Aortic smooth muscle cell (primary cell): ENCODE data around the gene KCNMB4. TPM values are rescaled to one million over a fixed set of nuclear protein-coding genes. Genes with fewer than 3 reads are reported as not detected.

Source experiments
- total RNA-seq: library from RNA; depleted of rRNA; stranded (reverse); fragments of >200 nt; gene quantifications from 2 replicates; pipeline ENCODE4 v1.2.3, GENCODE V29; 2014

Gene KCNMB4, protein sequence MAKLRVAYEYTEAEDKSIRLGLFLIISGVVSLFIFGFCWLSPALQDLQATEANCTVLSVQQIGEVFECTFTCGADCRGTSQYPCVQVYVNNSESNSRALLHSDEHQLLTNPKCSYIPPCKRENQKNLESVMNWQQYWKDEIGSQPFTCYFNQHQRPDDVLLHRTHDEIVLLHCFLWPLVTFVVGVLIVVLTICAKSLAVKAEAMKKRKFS
- 0.26 and 0.56 TPM in 2 replicates for total RNA-seq

DNA sequence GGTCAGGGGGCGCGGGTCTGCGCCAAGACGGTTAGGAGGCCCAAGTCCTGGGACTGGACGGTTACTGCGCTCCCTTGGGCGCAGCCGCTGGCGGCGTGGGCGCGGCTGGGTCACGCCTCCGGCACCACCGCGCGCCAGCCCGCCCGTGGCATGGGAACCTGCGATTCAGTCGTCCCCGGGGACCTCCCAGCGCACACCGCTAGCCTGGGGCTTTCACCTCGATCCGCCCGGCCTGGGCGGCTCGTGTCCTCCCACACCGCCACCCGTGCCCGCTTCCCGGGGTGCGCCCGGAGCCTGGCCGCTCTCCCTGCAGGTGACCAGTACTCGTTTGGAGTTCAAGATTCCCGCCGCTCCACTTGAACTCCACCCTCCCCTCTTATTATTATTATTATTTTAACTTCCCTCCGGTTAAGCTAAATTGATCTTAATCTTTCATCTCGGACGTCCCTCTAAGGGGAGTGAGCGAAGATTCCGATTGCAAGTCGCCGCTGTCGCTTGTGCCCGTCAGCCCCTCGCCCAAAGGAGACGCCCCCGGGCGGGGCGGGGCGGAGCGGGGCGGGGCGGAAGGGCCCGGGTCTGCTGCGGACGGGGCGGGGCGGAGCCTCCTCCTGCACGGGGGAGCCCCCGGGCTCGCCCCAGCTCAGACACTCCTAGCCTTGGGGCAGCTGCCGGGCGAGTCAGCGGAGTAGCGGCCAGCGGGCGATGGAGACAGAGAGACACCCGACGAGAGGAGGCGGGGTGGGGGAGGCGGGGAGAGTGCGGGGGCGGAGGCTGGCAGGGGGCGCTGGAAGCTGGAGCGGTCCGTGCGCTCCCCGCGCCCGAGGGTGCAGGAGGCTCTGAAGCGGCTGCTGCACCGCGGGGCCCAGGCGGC, at the start of gene KCNMB4:
Gene KCNMB4 (plus strand): TSS at position 643 of the 871 bp plus-strand sequence. CDS start 445 bp downstream, outside the sequence.

Other genes starting within 250 kb of the KCNMB4 start
- 120 and 141 TPM in 2 replicates for gene CNOT2, start 122.9 kb upstream of the KCNMB4 start, total RNA-seq